ENCODE results near the gene TAPT1.

The TAPT1 gene

DNA sequence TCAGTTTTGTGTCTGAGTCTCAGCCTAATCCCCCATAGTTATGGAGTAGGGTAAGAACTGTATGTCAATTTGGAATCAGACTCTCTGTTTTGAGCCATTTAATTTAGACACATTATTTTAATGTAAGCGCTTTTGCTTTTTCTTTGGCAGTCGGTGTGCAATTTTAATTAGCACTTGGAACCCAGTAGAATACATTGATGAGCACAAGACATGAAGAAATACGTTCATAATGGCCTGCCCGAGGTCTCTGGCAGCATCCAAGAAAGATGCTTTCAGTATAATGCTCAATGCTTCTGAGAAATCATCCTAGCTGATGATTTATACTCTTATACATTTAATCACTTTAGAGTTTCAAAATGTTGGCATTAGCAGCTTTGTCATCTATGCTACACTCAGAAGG lies 8.9 kb upstream of the TAPT1 start:
- no peaks in the 10 kb centered on the region for H3K36me3 ChIP-seq (ENCODE audit: insufficient read depth, low read length)
- H3K9ac ChIP-seq (ENCODE audit: low read depth, low read length) = no peak overlapping the region
- H3K9me3 ChIP-seq (ENCODE audit: control insufficient read depth, insufficient read depth, low read length) = no peaks in the 10 kb centered on the region
- H3K4me1 ChIP-seq (ENCODE audit: insufficient read depth, low read length) = peaks cover 7% of the 10 kb centered on the region; the same call in 1 of the 2 replicates

DNA sequence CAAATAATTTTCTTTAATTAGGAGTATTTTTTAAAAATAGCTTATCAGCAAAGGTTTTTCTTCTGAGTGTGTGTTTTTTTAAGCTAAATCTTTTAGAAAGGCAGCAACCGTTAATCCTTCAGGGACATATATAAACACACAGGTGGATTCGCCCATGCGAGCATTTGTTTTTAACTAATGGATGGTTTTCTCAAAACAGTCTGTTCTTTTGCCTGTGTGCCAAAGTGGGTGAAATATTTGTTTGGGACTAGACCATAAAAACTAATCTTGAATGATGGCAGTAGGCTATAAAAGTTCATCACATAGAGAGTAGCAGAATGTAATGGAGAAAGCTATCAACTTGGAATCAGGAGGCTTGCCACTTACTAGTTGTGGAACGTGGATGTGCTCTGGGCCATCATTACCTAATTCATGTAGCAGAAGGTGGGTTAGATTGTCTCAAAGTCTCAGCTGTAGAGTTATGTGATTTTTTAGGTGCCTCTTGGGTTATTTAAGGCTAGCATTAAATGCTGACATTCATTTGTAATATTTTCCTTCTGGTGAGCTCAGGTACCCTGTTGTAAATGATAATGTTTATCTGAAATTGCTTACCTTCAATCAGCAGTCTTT lies 7.4 kb upstream of the TAPT1 start:
- Histone ChIP-seq H3K4me1 (ENCODE audit: insufficient read depth, low read length) (peaks cover 10% of the 10 kb centered on the region; the same call in 1 of the 2 replicates), H3K9me3 (ENCODE audit: control insufficient read depth, insufficient read depth, low read length) (no peaks in the 10 kb centered on the region), H3K36me3 (ENCODE audit: insufficient read depth, low read length) (no peaks in the 10 kb centered on the region), H3K9ac (ENCODE audit: low read depth, low read length) (no peak overlapping the region)

DNA sequence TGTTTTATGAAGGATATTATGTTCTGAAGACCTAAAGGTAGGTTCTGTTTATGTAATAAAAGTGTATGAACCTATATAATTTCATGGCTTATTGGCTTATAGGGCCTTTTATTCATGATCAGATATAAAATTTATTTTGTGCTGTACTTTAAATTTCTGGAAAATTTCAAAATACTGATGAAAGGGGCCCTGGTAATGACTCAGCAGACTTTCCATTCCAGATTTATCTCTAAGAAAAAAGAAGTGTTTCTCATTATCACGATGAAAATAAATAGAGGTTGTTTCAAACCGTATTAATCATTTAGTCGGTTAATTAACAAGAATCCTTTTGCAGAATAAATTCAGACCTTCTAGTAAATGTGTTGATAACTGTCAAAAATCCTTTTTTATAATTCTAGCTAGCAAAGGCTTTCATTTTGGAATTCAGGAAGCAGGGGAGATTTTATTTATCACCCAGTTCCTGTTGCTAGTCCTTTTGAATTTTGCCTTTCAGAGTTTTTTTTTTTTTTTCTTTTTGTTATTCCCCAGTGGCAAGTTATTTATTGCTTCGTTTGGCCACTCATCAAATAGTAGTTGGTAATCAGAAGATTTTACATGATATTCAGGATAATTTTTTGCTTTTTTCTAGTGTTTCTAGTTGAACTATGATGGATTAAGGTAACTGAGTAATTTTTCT lies 5.4 kb upstream of the TAPT1 start:
- H3K4me1 ChIP-seq (ENCODE audit: insufficient read depth, low read length) = peaks cover 11% of the 10 kb centered on the region; the same call in 1 of the 2 replicates

DNA sequence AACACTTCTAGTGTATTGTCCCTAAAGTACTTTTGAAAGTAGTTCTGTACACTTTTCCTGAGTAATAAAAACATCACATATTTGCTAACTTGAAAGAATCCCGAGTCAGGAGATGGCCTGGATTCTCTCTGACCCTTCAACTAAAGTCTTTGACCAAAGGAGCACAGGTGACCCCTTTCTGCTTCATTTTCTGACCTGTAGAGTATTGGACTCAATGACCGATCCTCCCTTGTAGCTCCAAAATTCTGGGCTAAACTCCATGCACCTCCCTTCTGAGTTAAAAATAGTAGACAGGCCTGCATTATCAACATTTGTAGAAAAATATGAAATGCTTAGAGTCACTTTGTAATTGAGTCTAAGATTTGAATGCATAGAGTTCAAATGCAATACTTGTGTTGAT lies 4.0 kb upstream of the TAPT1 start:
- Histone ChIP-seq H3K36me3 (ENCODE audit: insufficient read depth, low read length) (no peaks in the 10 kb centered on the region), H3K4me1 (ENCODE audit: insufficient read depth, low read length) (peaks cover 11% of the 10 kb centered on the region; the same call in 1 of the 2 replicates), H3K9me3 (ENCODE audit: control insufficient read depth, insufficient read depth, low read length) (no peaks in the 10 kb centered on the region), H3K9ac (ENCODE audit: low read depth, low read length) (no peak overlapping the region)

More for the DNA sequence above, 5.4 kb upstream of the TAPT1 start:
- H3K9ac ChIP-seq (ENCODE audit: low read depth, low read length) = no peak overlapping the region
- H3K9me3 ChIP-seq (ENCODE audit: control insufficient read depth, insufficient read depth, low read length) = no peaks in the 10 kb centered on the region
- no peaks in the 10 kb centered on the region for H3K36me3 ChIP-seq (ENCODE audit: insufficient read depth, low read length)

DNA sequence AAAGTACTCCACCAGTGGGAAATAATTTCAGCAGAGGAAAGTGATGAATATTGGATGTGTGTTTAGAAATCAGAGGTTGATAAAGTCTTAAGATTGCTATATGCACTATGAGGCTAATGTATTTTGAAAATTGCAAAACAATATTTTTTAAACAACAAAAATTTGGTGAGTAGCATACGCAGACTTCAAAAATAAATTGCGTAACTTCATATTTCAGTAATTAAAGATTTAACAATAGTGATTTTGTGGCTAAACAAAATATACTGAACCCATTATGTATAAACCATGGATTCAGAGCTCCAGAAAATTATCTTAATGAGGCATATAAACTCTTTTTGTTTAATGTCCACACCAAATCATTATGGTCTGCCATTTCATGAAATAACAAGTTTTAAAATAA lies 3.3 kb upstream of the TAPT1 start:
- Histone ChIP-seq H3K36me3 (ENCODE audit: insufficient read depth, low read length) (no peaks in the 10 kb centered on the region), H3K9me3 (ENCODE audit: control insufficient read depth, insufficient read depth, low read length) (no peaks in the 10 kb centered on the region), H3K4me1 (ENCODE audit: insufficient read depth, low read length) (peaks cover 16% of the 10 kb centered on the region; the same call in 1 of the 2 replicates), H3K9ac (ENCODE audit: low read depth, low read length) (no peak overlapping the region)

DNA sequence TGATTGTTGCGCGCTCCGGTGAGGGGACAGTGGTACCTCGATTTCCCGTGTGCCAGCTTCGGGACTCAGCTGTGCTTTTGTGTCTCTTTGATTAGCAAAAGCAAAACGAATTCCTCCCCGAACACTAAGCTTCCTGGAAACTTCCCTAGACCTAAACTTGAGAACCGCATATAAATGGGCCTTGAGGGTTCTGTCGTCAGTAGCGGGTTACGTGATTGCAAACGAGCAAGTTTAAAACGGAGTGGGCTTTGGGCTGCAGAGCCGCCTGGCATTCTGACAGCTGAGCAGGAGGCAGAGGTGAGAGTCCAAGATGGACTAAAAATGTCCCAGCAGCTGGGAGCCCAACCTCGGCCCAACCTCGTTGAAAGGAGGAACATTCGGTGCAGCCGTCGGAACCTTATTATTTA lies 1.2 kb upstream of the TAPT1 start:
- Histone ChIP-seq H3K9ac (ENCODE audit: low read depth, low read length) (peak overlapping the region; percentile 77), H3K4me1 (ENCODE audit: insufficient read depth, low read length) (peaks cover 22% of the 10 kb centered on the region; the same call in 1 of the 2 replicates), H3K36me3 (ENCODE audit: insufficient read depth, low read length) (no peaks in the 10 kb centered on the region), H3K9me3 (ENCODE audit: control insufficient read depth, insufficient read depth, low read length) (no peaks in the 10 kb centered on the region)

DNA sequence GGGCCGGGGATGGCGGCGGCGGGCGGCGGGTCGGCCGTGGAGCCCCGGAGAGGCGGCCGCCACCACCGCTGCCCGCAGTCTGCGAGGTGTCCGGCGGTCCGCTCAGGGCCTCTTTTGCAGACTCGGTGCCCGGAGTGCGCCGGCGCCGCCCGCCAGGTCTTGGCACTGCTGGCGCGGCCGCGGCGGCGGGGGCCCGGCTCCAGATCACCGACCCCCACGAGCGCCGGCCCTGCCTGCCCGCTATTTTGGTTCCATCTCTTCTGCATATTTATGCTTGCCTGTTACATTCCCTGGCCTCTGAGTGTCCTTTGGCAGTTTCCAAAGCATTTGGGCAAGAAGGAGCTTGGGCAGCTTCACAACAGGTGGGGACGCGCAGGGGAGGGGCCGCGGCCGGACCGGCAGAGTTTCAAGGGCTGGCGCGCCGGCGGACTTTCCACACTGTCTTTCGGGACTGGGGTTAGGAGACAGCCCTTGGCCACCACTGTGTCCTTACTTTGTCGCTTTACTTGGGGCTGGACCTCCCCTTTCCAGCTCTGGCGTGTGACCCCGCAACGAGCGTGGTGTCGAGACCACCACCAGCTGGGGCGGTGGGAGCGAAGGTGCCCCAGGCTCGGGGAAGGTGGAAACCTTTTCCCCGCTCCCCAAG lies 668 bp upstream of the TAPT1 start:
- peak overlapping the region; percentile 77 for H3K9ac ChIP-seq (ENCODE audit: low read depth, low read length)
- H3K9me3 ChIP-seq (ENCODE audit: control insufficient read depth, insufficient read depth, low read length) = no peaks in the 10 kb centered on the region
- H3K36me3 ChIP-seq (ENCODE audit: insufficient read depth, low read length) = no peaks in the 10 kb centered on the region
- H3K4me1 ChIP-seq (ENCODE audit: insufficient read depth, low read length) = peaks cover 22% of the 10 kb centered on the region; the same call in 1 of the 2 replicates

DNA sequence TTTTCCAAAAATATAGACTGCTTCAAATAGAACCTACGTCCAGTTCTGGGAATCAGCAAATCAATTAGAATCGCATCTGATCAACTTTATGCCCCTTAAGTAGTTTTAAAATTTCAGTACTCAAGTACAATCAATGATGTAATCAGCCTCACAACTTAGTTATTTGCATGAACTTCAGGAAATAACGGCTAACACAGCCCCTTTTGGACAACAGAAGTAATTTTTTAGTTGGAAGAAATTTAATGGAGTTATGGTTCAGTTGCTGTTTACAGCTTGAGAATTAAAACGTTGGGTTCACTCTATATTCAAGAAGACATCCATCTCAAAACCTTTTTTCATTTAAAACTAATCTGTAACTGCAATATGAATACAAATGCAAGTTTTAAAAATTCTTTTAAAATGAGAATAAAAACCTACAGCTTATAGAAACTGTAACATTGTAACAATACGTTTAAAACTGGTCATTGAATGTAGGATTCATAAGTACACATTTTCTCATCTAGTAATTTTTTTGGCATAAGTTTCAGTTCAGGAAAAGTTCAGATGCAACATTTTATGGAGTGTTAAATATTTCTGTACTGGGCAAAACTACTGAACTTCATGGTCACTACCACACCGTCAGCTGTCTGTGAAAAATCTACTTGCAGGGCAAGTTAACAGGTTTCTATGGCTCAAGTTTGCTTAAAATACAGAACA lies 956 bp downstream of the TAPT1 start:
- Histone ChIP-seq H3K9ac (ENCODE audit: low read depth, low read length) (peak overlapping the region; percentile 96), H3K9me3 (ENCODE audit: control insufficient read depth, insufficient read depth, low read length) (no peaks in the 10 kb centered on the region), H3K4me1 (ENCODE audit: insufficient read depth, low read length) (peaks cover 14% of the 10 kb centered on the region; the same call in 1 of the 2 replicates)

DNA sequence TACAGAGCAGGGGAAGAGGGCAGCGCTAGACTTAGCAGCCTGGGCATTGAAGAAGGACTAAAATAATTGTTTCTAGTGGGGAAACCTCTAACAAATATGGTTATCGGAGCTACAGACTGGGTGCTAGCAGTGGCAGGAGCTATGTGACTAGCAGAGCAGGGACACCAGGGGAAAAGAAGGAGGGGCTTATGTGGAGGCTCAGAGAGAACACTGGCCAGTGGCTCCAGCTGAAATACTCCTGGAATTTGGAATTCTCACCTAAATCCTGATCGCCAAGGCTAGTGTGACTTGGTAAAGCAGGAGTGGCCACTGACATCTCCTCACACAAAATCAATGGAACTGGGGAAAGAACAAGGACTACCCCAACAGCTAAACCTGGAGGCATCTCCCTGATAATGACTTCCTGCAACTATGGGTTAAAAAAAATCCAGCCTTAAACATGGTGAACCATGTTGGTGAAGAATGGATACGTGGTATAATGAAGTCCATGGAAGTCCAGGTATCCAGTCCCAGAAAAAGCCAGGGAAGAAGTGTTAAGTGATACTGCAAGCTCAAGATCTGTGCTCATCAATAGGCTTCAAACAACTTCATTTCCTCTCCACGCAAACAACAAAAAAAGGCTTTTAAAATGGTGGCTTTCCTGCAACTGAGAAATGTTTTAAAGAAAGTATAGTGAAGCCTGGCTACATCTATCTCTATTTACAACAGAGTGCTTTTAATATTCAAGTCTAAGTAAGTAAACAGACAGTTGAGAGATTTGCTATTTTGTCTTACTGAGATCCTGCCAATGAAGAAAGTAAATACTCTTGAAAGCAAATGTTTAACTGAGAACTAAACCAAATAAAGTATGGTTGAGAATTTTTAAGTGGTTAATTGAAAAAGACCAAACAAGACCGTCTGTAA lies 1.8 kb downstream of the TAPT1 start:
- Histone ChIP-seq H3K4me1 (ENCODE audit: insufficient read depth, low read length) (peaks cover 14% of the 10 kb centered on the region; the same call in 1 of the 2 replicates), H3K9ac (ENCODE audit: low read depth, low read length) (peak overlapping the region; percentile 96), H3K36me3 (ENCODE audit: insufficient read depth, low read length) (no peaks in the 10 kb centered on the region)

More for the DNA sequence above, 956 bp downstream of the TAPT1 start:
- H3K36me3 ChIP-seq (ENCODE audit: insufficient read depth, low read length) = no peaks in the 10 kb centered on the region

DNA sequence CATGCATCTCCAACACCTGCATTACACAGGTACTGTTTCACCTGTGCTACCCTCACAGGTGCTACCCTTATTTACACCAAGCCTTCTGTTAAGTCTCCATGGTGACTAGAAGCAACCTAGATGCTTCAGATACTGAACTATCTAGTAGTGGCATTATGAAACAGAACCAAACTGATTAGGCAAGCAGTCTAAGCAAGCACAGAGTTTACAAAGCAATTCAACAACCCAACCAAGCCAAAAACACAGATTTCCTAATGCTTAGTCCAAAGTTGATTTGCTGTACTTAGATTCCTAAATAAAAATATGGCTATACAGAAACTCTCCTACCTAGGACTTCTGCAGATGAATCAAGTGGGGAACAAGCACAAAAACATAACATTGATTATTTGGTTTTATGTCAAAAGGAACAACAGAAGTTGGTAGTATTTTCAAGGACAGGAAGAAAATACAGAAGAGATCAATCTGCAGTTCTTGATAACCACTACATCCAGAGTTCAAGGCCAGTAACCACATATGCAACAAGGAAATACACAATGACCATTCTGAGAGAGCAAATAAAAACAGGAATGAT lies 3.2 kb downstream of the TAPT1 start:
- H3K36me3 ChIP-seq (ENCODE audit: insufficient read depth, low read length) = no peaks in the 10 kb centered on the region
- H3K9me3 ChIP-seq (ENCODE audit: control insufficient read depth, insufficient read depth, low read length) = no peaks in the 10 kb centered on the region
- H3K9ac ChIP-seq (ENCODE audit: low read depth, low read length) = no peak overlapping the region
- peaks cover 11% of the 10 kb centered on the region; the same call in 1 of the 2 replicates for H3K4me1 ChIP-seq (ENCODE audit: insufficient read depth, low read length)

More for the DNA sequence above, 1.8 kb downstream of the TAPT1 start:
- H3K9me3 ChIP-seq (ENCODE audit: control insufficient read depth, insufficient read depth, low read length) = no peaks in the 10 kb centered on the region

DNA sequence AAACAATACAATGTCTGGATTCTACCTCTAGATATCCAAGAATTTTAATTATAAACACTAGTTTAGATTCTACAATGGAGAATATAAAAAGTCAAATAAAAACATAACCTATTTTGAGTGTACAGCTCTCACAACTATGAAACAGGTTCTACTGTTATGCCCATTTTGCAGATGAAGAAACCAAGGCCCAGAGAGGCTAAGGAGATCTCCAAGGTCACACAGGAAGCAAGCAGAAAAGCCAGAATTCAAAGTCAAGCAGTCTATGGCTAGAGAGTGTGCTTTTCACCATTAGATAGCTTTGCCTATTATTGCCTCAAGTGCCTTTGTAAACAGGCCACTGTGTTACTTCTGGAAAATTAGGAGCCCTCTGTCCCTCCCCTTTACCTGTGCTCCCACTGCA lies 7.3 kb downstream of the TAPT1 start:
- H3K9ac ChIP-seq (ENCODE audit: low read depth, low read length) = no peak overlapping the region
- H3K36me3 ChIP-seq (ENCODE audit: insufficient read depth, low read length) = no peaks in the 10 kb centered on the region
- no peaks in the 10 kb centered on the region for H3K9me3 ChIP-seq (ENCODE audit: control insufficient read depth, insufficient read depth, low read length)
- peaks cover 4% of the 10 kb centered on the region; the same call in 1 of the 2 replicates for H3K4me1 ChIP-seq (ENCODE audit: insufficient read depth, low read length)

DNA sequence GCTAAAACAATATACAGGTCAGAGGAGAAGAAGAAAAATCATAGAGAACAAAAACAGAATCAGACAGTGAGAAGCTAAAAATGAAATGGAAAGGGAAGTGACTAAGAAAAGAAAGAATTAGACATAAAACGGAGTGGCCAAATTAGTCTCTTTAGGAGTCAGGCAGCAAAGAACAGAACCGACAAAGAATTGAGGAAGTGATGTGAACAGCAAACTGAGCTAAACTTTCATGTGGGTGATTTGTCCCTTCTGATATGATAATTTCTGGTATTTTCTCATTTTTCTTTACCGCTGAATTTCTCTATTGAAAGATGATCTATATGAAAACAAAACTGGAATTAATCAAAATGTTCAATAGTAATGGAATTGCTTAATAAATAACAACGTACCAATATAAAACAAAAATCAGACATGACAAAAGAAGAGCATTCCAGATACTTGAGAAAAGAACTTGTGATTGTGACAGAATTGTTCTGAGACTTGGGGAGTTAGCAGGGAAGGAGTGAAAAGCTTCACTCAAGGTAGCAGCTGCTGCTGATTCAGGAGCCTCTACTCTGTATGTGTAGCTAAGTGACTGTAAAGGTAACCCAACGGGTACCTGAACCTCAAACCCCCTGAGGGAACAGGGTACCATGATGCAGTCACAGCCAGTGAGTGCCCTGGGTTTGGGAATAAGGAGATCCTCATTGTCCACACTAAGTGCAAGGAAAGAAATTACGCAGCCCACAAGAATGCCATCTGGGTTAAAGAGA lies 8.8 kb downstream of the TAPT1 start:
- peaks cover 4% of the 10 kb centered on the region; the same call in 1 of the 2 replicates for H3K4me1 ChIP-seq (ENCODE audit: insufficient read depth, low read length)
- no peaks in the 10 kb centered on the region for H3K9me3 ChIP-seq (ENCODE audit: control insufficient read depth, insufficient read depth, low read length)
- no peaks in the 10 kb centered on the region for H3K36me3 ChIP-seq (ENCODE audit: insufficient read depth, low read length)
- H3K9ac ChIP-seq (ENCODE audit: low read depth, low read length) = no peak overlapping the region

DNA sequence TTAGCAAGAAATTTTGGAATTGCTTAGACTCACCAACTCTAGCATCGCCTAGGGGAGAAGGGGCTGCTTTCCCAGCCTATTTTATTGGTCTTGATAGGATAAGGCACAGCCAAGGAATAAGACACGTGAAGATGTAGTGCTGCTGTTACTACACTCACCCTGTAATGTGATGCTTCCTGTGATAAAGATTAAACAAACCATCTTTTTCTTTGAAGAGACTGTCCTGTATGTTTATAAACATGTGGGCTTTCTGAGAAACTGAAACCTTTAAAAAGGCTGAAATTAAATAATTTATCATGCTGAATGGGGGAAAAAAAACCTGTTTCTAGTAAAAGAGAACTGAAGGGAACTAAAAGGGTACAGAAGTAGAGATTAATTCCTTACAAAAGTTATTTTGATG lies 13.2 kb downstream of the TAPT1 start:
- Histone ChIP-seq H3K4me1 (ENCODE audit: insufficient read depth, low read length) (peaks cover 4% of the 10 kb centered on the region; the same call in 1 of the 2 replicates), H3K36me3 (ENCODE audit: insufficient read depth, low read length) (no peaks in the 10 kb centered on the region), H3K9me3 (ENCODE audit: control insufficient read depth, insufficient read depth, low read length) (no peaks in the 10 kb centered on the region), H3K9ac (ENCODE audit: low read depth, low read length) (no peak overlapping the region)
